Loucy (cell line): ENCODE data around the gene PCGF6.
"Not testable (repeated sequence)": the region's sequence is repeated elsewhere in the genome, so short reads cannot be mapped to it uniquely, and the experiment has no call there.

Experiments used
- H2AFZ ChIP-seq: fragments of 200-600 bp; sonication (generic); 2 replicates; pipeline ENCODE4 v1.6.0; 2016; ENCODE audit warnings: antibody characterized with exemption, mild to moderate bottlenecking, low read length, moderate library complexity
- H3F3A ChIP-seq: fragments of 200-600 bp; 2 replicates; pipeline ENCODE4 v1.6.0; 2016; ENCODE audit warnings: antibody characterized with exemption, low read depth, mild to moderate bottlenecking
- H3K27me3 ChIP-seq: fragments of 200-600 bp; sonication (generic); 2 replicates; pipeline ENCODE4 v1.6.1; 2014; ENCODE audit warnings: low read length, mild to moderate bottlenecking; ENCODE audit not compliant: insufficient read depth, poor library complexity, severe bottlenecking
- H3K36me3 ChIP-seq: fragments of 200-600 bp; sonication (generic); 2 replicates; pipeline ENCODE4 v1.6.1; 2016; ENCODE audit warnings: low read length; ENCODE audit not compliant: insufficient read depth
- H3K4me1 ChIP-seq: fragments of 200-600 bp; sonication (generic); 2 replicates; pipeline ENCODE4 v1.5.1; 2014; ENCODE audit warnings: low read length, mild to moderate bottlenecking; ENCODE audit not compliant: insufficient read depth, poor library complexity, severe bottlenecking
- H3K4me2 ChIP-seq: fragments of 200-600 bp; sonication (generic); 2 replicates; pipeline ENCODE4 v1.6.0; 2014; ENCODE audit warnings: antibody characterized with exemption, low read length, low read depth, mild to moderate bottlenecking; ENCODE audit not compliant: poor library complexity, severe bottlenecking
- H3K4me3 ChIP-seq: fragments of 200-600 bp; sonication (generic); 2 replicates; pipeline ENCODE4 v1.5.1; 2014; ENCODE audit warnings: low read length, mild to moderate bottlenecking, mixed read lengths; ENCODE audit not compliant: poor library complexity, severe bottlenecking
- H3K79me2 ChIP-seq: fragments of 200-600 bp; sonication (generic); 2 replicates; pipeline ENCODE4 v1.6.1; 2014; ENCODE audit warnings: low read length; ENCODE audit not compliant: insufficient read depth
- H3K9ac ChIP-seq: fragments of 200-600 bp; sonication (generic); 2 replicates; pipeline ENCODE4 v1.6.0; 2014; ENCODE audit warnings: mild to moderate bottlenecking, low read depth, low read length, moderate library complexity; ENCODE audit not compliant: poor library complexity, severe bottlenecking
- H3K9me2 ChIP-seq: fragments of 200-600 bp; sonication (generic); replicated peaks from 2 replicates; pipeline ENCODE4 v1.6.1; 2016; ENCODE audit warnings: low read depth, low read length, mixed read lengths
- H3K9me3 ChIP-seq: fragments of 200-600 bp; sonication (generic); 2 replicates; pipeline ENCODE4 v1.6.1; 2014; ENCODE audit warnings: mild to moderate bottlenecking, antibody characterized with exemption, low read length, low read depth; ENCODE audit not compliant: insufficient read depth
- H4K20me1 ChIP-seq: fragments of 200-600 bp; sonication (generic); 2 replicates; pipeline ENCODE4 v1.6.0; 2014; ENCODE audit warnings: antibody characterized with exemption, low read length, mild to moderate bottlenecking; ENCODE audit not compliant: insufficient read depth, poor library complexity, severe bottlenecking
- CTCF ChIP-seq: fragments of 200-600 bp; sonication (generic); conservative IDR thresholded peaks from 2 replicates; pipeline ENCODE4 v1.5.1; 2014; ENCODE audit warnings: mild to moderate bottlenecking, antibody characterized with exemption, low read length
- EZH2phosphoT487 ChIP-seq: fragments of 200-600 bp; IDR thresholded peaks from 2 replicates; pipeline ENCODE4 v1.6.1; 2018; ENCODE audit warnings: antibody characterized with exemption, mild to moderate bottlenecking, moderate library complexity, borderline replicate concordance

The PCGF6 gene

GRCh38 chr10:103367782-103368518 lies 17.0 kb upstream of the PCGF6 start, which contains the start of gene TAF5:
TAF5 (plus strand) TSS chr10:103367976; CDS start chr10:103367990, 14 bp downstream.
- TF ChIP-seq CTCF (no peak), EZH2phosphoT487 (no peak)
- peaks cover 9% of the 10 kb centered on the region for H4K20me1 ChIP-seq
- H3F3A ChIP-seq: peaks cover 3% of the 10 kb centered on the region; the same call in 1 of the 2 replicates
- H3K4me1 ChIP-seq: peaks cover 26% of the 10 kb centered on the region
- peak within 1 kb of the TSS; percentile 87 for H3K4me3 ChIP-seq
- H3K36me3 ChIP-seq: no peaks in the 10 kb centered on the region
- H3K9ac ChIP-seq: peak within 1 kb of the TSS; percentile 90
- H3K4me2 ChIP-seq: peak within 1 kb of the TSS; percentile 85
- peaks cover 44% of the 10 kb centered on the region for H3K79me2 ChIP-seq
- H3K27me3 ChIP-seq: no peaks in the 10 kb centered on the region
- H2AFZ ChIP-seq: peak within 1 kb of the TSS; percentile 78
- no peaks in the 10 kb centered on the region for H3K9me3 ChIP-seq
- no peaks in the 10 kb centered on the region for H3K9me2 ChIP-seq

GRCh38 chr10:103367379-103367781 lies 16.4 kb upstream of the PCGF6 start:
- peak overlapping the region; percentile 78 for H2AFZ ChIP-seq
- no peaks in the 10 kb centered on the region for H3K9me2 ChIP-seq
- H3K4me2 ChIP-seq: peak overlapping the region; percentile 85
- TF ChIP-seq EZH2phosphoT487: no peak
- no peak for TF ChIP-seq CTCF
- H3K27me3 ChIP-seq: no peaks in the 10 kb centered on the region
- peak overlapping the region; percentile 75 for H3K9ac ChIP-seq
- H4K20me1 ChIP-seq: peaks cover 9% of the 10 kb centered on the region
- no peaks in the 10 kb centered on the region for H3K9me3 ChIP-seq
- H3K36me3 ChIP-seq: no peaks in the 10 kb centered on the region
- H3K79me2 ChIP-seq: peaks cover 42% of the 10 kb centered on the region
- peaks cover 3% of the 10 kb centered on the region; the same call in 1 of the 2 replicates for H3F3A ChIP-seq
- peak overlapping the region; percentile 87 for H3K4me3 ChIP-seq
- peaks cover 25% of the 10 kb centered on the region for H3K4me1 ChIP-seq

- H3K36me3 ChIP-seq, H2AFZ ChIP-seq, H3K27me3 ChIP-seq, H3K79me2 ChIP-seq, H3K4me1 ChIP-seq, H3K9me2 ChIP-seq, H3K4me3 ChIP-seq, H4K20me1 ChIP-seq, H3K9me3 ChIP-seq, H3F3A ChIP-seq, H3K4me2 ChIP-seq, H3K9ac ChIP-seq: not testable (repeated sequence)
Measured at GRCh38 chr10:103360791-103361190, 9.9 kb upstream of the PCGF6 start.

GRCh38 chr10:103359493-103359892 lies 8.6 kb upstream of the PCGF6 start:
- H3K9me2 ChIP-seq, H3K4me2 ChIP-seq, H3K9ac ChIP-seq, H3K9me3 ChIP-seq, H3F3A ChIP-seq, H4K20me1 ChIP-seq, H2AFZ ChIP-seq, H3K27me3 ChIP-seq, H3K79me2 ChIP-seq, H3K4me1 ChIP-seq, H3K36me3 ChIP-seq, H3K4me3 ChIP-seq: not testable (repeated sequence)
